ENCODE data around the gene RDH16. TPM values are rescaled to one million over a fixed set of nuclear protein-coding genes. Genes with fewer than 3 reads are reported as not detected.

RDH16 gene
- total and polyA plus RNA-seq, 2 donors (not counting 3 experiments of a cell fraction or from before 2014, with no cell fraction given): 0.08 to 0.29 TPM

GRCh38 chr12:56935157-56935556, 22.3 kb downstream of the RDH16 start:
- dilution Hi-C loops (cut with MboI; ENCODE audit: extremely low pct_ligation_motif_present, low sequenced_read_pairs) (no loop called here), intact Hi-C loops (cut with micrococcal nuclease) (no loop called here)
- no peak overlapping the region for H3K27ac ChIP-seq (ENCODE audit: insufficient read depth, low read depth, low read length)
- no peak overlapping the region for H3K9ac ChIP-seq (replicated peaks; ENCODE audit: extremely low read depth, insufficient read depth, low read length)
- H3K27me3 ChIP-seq (ENCODE audit: control insufficient read depth in 2 of 2, insufficient read depth in 2 of 2, low read length in 2 of 2): peaks cover 0 to 4% of the 10 kb centered on the region in 2 experiments
- H3K9me1 ChIP-seq (replicated peaks; ENCODE audit: control insufficient read depth, extremely low read depth, insufficient read depth, low read length): no peaks in the 10 kb centered on the region
- no peaks in the 10 kb centered on the region for H3K36me3 ChIP-seq (ENCODE audit: control insufficient read depth in 2 of 2, extremely low read depth in 1 of 2, insufficient read depth in 2 of 2, low read length in 2 of 2)
- POLR2A ChIA-PET: no interaction called here
- FAIRE-seq (no peak), DNase-seq (ENCODE audit: low read depth, low spot score) (no peak)
- TF ChIP-seq FOS (IDR thresholded peaks at IDR 0.05; ENCODE audit: borderline replicate concordance, insufficient read depth, low read length): no peak
- no peak for TF ChIP-seq CTCF (IDR thresholded peaks at IDR 0.05; ENCODE audit: extremely low read depth in 1 of 2, insufficient read depth in 1 of 2, low read depth in 1 of 2, low read length in 2 of 2)
- TF ChIP-seq JUN (IDR thresholded peaks at IDR 0.05; ENCODE audit: borderline replicate concordance, insufficient read depth, insufficient read length, low read depth): no peak
- TF ChIP-seq EZH2 (IDR thresholded peaks at IDR 0.05; ENCODE audit: borderline replicate concordance, low read depth, low read length, severe bottlenecking): no peak
- TF ChIP-seq POLR2AphosphoS5 (IDR thresholded peaks at IDR 0.05; ENCODE audit: insufficient read depth, low read depth, low read length): no peak
- TF ChIP-seq MYC (IDR thresholded peaks at IDR 0.05; ENCODE audit: low read depth, low read length): no peak
- TF ChIP-seq MAX (IDR thresholded peaks at IDR 0.05; ENCODE audit: insufficient read depth, insufficient read length): no peak
- TF ChIP-seq GATA2 (IDR thresholded peaks at IDR 0.05; ENCODE audit: insufficient read depth, insufficient read length, low read depth, low read length): no peak
- no peak for TF ChIP-seq POLR2A (IDR thresholded peaks at IDR 0.05; ENCODE audit: low read depth, low read length)
- no peak overlapping the region for H3K4me2 ChIP-seq (ENCODE audit: insufficient read depth, low read length)
- H3K79me2 ChIP-seq (ENCODE audit: control insufficient read depth, insufficient read depth, low read length): no peaks in the 10 kb centered on the region
- no TSS peak for BruUV-seq (replicated peaks)
- H2AFZ ChIP-seq (ENCODE audit: low read depth, low read length): no peak overlapping the region
- CTCF ChIA-PET: no interaction called here
- no peak overlapping the region for H3K4me3 ChIP-seq (replicated peaks in 1 of 3; ENCODE audit: insufficient read depth in 1 of 3, low read depth in 1 of 3, low read length in 3 of 3)
- H4K20me1 ChIP-seq (replicated peaks; ENCODE audit: control insufficient read depth, extremely low read depth, insufficient read depth, low read length): no peaks in the 10 kb centered on the region
- H3K9me3 ChIP-seq (replicated peaks; ENCODE audit: control insufficient read depth, insufficient read depth, low read length): no peaks in the 10 kb centered on the region
- H3K4me1 ChIP-seq (ENCODE audit: control insufficient read depth, extremely low read depth, insufficient read depth, low read length): no peaks in the 10 kb centered on the region
